Keratinocyte (primary cell): ENCODE data around the gene DTX3. TPM values are rescaled to one million over a fixed set of nuclear protein-coding genes. Genes with fewer than 3 reads are reported as not detected.

ENCODE experiments used
- DNase-seq: peaks from one replicate; pipeline ENCODE4 v3.0.0-alpha.2; 2011; ENCODE audit warnings: low read depth, missing footprints, low spot score
- FAIRE-seq: peaks from 2 replicates; lab custom pipeline; 2011; peaks lifted over from hg19 to GRCh38; lab: Jason Lieb, UNC
- H2AFZ ChIP-seq: 2 replicates; pipeline ENCODE4 v1.6.0; 2012; ENCODE audit warnings: low read length, control low read depth, inconsistent platforms; ENCODE audit not compliant: control insufficient read depth
- H3K27ac ChIP-seq: 2 replicates; pipeline ENCODE4 v1.5.1; 2011; ENCODE audit warnings: low read length; ENCODE audit not compliant: control insufficient read depth, insufficient read depth
- H3K27me3 ChIP-seq: 3 replicates; pipeline ENCODE4 v1.6.0; 2011; ENCODE audit warnings: low read length; ENCODE audit not compliant: control insufficient read depth, insufficient read depth; ENCODE audit errors: extremely low read depth
- H3K36me3 ChIP-seq, 2 experiments: 2 replicates in 1 of 2; 3 replicates in 1 of 2; pipeline ENCODE4 v1.5.1; 2011; ENCODE audit warnings: low read length in 2 of 2, mild to moderate bottlenecking in 1 of 2; ENCODE audit not compliant: control insufficient read depth in 2 of 2, insufficient read depth in 2 of 2; ENCODE audit errors: extremely low read depth in 1 of 2
- H3K4me1 ChIP-seq: 3 replicates; pipeline ENCODE4 v1.5.1; 2011; ENCODE audit warnings: low read length; ENCODE audit not compliant: control insufficient read depth, insufficient read depth; ENCODE audit errors: extremely low read depth
- H3K4me2 ChIP-seq: 3 replicates; pipeline ENCODE4 v1.6.0; 2011; ENCODE audit warnings: low read depth, low read length; ENCODE audit not compliant: control insufficient read depth, insufficient read depth; ENCODE audit errors: extremely low read depth
- H3K4me3 ChIP-seq, 3 experiments: fragments of 200-600 bp in 1 of 3; sonication (generic) in 1 of 3; 2 replicates in 2 of 3; 3 replicates in 1 of 3; pipeline ENCODE4 v1.5.1; 2011 to 2016; ENCODE audit warnings: low read length in 3 of 3, mild to moderate bottlenecking in 3 of 3, control low read depth in 2 of 3, inconsistent platforms in 1 of 3, low read depth in 1 of 3, mixed read lengths in 1 of 3, mixed run types in 1 of 3, moderate library complexity in 1 of 3; ENCODE audit not compliant: control insufficient read depth in 2 of 3, insufficient read depth in 2 of 3; ENCODE audit errors: extremely low read depth in 1 of 3
- H3K79me2 ChIP-seq: 2 replicates; pipeline ENCODE4 v1.6.0; 2012; ENCODE audit warnings: low read length; ENCODE audit not compliant: control insufficient read depth, insufficient read depth
- H3K9ac ChIP-seq: 3 replicates; pipeline ENCODE4 v1.6.0; 2011; ENCODE audit warnings: low read length; ENCODE audit not compliant: control insufficient read depth, insufficient read depth; ENCODE audit errors: extremely low read depth
- H3K9me1 ChIP-seq: 3 replicates; pipeline ENCODE4 v1.6.0; 2011; ENCODE audit warnings: low read length; ENCODE audit not compliant: control insufficient read depth, insufficient read depth; ENCODE audit errors: extremely low read depth
- H3K9me3 ChIP-seq: 2 replicates; pipeline ENCODE4 v1.5.1; 2012; ENCODE audit warnings: low read depth, low read length; ENCODE audit not compliant: control insufficient read depth
- H4K20me1 ChIP-seq: 3 replicates; pipeline ENCODE4 v1.6.0; 2011; ENCODE audit warnings: low read length; ENCODE audit not compliant: control insufficient read depth, insufficient read depth; ENCODE audit errors: extremely low read depth
- CTCF ChIP-seq, 3 experiments: IDR thresholded peaks in 1 of 3; conservative IDR thresholded peaks in 1 of 3; optimal IDR thresholded peaks in 1 of 3; 2 replicates in 2 of 3; 3 replicates in 1 of 3; pipeline versions ENCODE3 to v1.5.1; 2011; ENCODE audit warnings: low read length in 3 of 3, mild to moderate bottlenecking in 3 of 3, moderate library complexity in 2 of 3, control low read depth in 1 of 3, inconsistent platforms in 1 of 3; ENCODE audit not compliant: insufficient read depth in 2 of 3; ENCODE audit errors: extremely low read depth in 1 of 3
- EZH2 ChIP-seq: IDR thresholded peaks from one replicate; pipeline ENCODE4 v1.6.1; 2012; ENCODE audit warnings: inconsistent platforms, mild to moderate bottlenecking, low read length, moderate library complexity
- dilution Hi-C: fragments of 300-500 bp; cut with MboI; formaldehyde crosslinking; loops from one replicate; pipeline ENCODE4 v1.7.0; 2020; ENCODE audit warnings: low sequenced_read_pairs; ENCODE audit not compliant: extremely low pct_ligation_motif_present
- polyA plus RNA-seq, 5 experiments: library from polyadenylated mRNA; depleted of rRNA in 3 of 5; stranded (reverse) in 3 of 5; stranded (forward) in 1 of 5; unstranded in 1 of 5; fragments of >200 nt; gene quantifications; 1 replicate in 1 of 5; 2 replicates in 3 of 5; 3 replicates in 1 of 5; pipeline versions ENCODE4 v1.2.1 to v1.2.3, GENCODE V29; 2011 to 2012; ENCODE audit warnings: missing spikeins in 2 of 5, low read depth in 1 of 5, low replicate concordance in 1 of 5

DTX3 gene
- polyA plus RNA-seq, 1 donor (not counting 4 experiments of a cell fraction or from before 2014, with no cell fraction given): 2.6 TPM

- Histone ChIP-seq H3K4me2 (no peak overlapping the region), H3K27ac (no peak overlapping the region), H3K4me1 (peaks cover 2% of the 10 kb centered on the region), H3K79me2 (no peaks in the 10 kb centered on the region), H3K9me1 (no peaks in the 10 kb centered on the region), H3K4me3 (no peak overlapping the region), H3K9me3 (no peaks in the 10 kb centered on the region), H3K9ac (no peak overlapping the region), H2AFZ (no peak overlapping the region), H3K36me3 (no peaks in the 10 kb centered on the region), H3K27me3 (peaks cover 24% of the 10 kb centered on the region), H4K20me1 (no peaks in the 10 kb centered on the region)
- dilution Hi-C loops: loop anchor here (10.0 kb wide), 1 partner anchor 63 kb away; no protein-coding TSS in a partner anchor
- TF ChIP-seq EZH2: no peak
- TF ChIP-seq CTCF (optimal IDR thresholded peaks at IDR 0.05 in 1 of 3, IDR thresholded peaks at IDR 0.05 in 1 of 3, conservative IDR thresholded peaks at IDR 0.05 in 1 of 3; ENCODE audit: extremely low read depth in 1 of 3, insufficient read depth in 2 of 3, low read length in 3 of 3): no peak
- FAIRE-seq (no peak), DNase-seq (no peak)
These were observed 32.7 kb downstream of the DTX3 start for GRCh38 chr12:57637364-57637763.

- Histone ChIP-seq H2AFZ (no peak overlapping the region), H3K4me1 (peaks cover 2% of the 10 kb centered on the region), H3K4me3 (no peak overlapping the region), H3K9ac (no peak overlapping the region), H3K27me3 (peaks cover 18% of the 10 kb centered on the region), H3K79me2 (no peaks in the 10 kb centered on the region), H3K4me2 (no peak overlapping the region), H4K20me1 (no peaks in the 10 kb centered on the region), H3K9me3 (no peaks in the 10 kb centered on the region), H3K36me3 (no peaks in the 10 kb centered on the region), H3K27ac (no peak overlapping the region), H3K9me1 (no peaks in the 10 kb centered on the region)
- dilution Hi-C loops: loop anchor here (10.0 kb wide), 1 partner anchor 63 kb away; no protein-coding TSS in a partner anchor
- FAIRE-seq (no peak), DNase-seq (no peak)
- TF ChIP-seq CTCF (optimal IDR thresholded peaks at IDR 0.05 in 1 of 3, IDR thresholded peaks at IDR 0.05 in 1 of 3, conservative IDR thresholded peaks at IDR 0.05 in 1 of 3; ENCODE audit: extremely low read depth in 1 of 3, insufficient read depth in 2 of 3, low read length in 3 of 3) (no peak), EZH2 (no peak)
These were observed 33.5 kb downstream of the DTX3 start for GRCh38 chr12:57638096-57638495.
